Measurements from ENCODE around the gene TMEM132C. TPM values are rescaled to one million over a fixed set of nuclear protein-coding genes. Genes with fewer than 3 reads are reported as not detected.
"Not testable (repeated sequence)": the region's sequence is repeated elsewhere in the genome, so short reads cannot be mapped to it uniquely, and the experiment has no call there.

TMEM132C gene
- polyA plus RNA-seq, 1 of the 3 experiments (the other 2 are of a cell fraction), result not detected

GRCh38 chr12:128250096-128250495, 16.9 kb upstream of the TMEM132C start:
- Histone ChIP-seq H3K9me3 (no peaks in the 10 kb centered on the region), H3K4me1 (ENCODE audit: control insufficient read depth in 1 of 2, insufficient read depth in 2 of 2, low read depth in 1 of 2, low read length in 1 of 2) (peaks cover 0 to 9% of the 10 kb centered on the region in 2 experiments; a peak in 1 of 4 replicates), H2AFZ (ENCODE audit: low read depth) (no peak overlapping the region), H3K79me2 (ENCODE audit: insufficient read depth) (no peaks in the 10 kb centered on the region), H3K36me3 (replicated peaks in 1 of 2; ENCODE audit: control insufficient read depth in 1 of 2, insufficient read depth in 2 of 2, low read length in 1 of 2) (no peaks in the 10 kb centered on the region), H3K4me3 (ENCODE audit: low read depth in 2 of 2, low read length in 1 of 2) (no peak overlapping the region), H4K20me1 (ENCODE audit: insufficient read depth) (no peaks in the 10 kb centered on the region), H3K9me2 (no peaks in the 10 kb centered on the region), H3K27ac (ENCODE audit: low read depth in 2 of 2, low read length in 1 of 2) (no peak overlapping the region), H3F3A (replicated peaks; ENCODE audit: insufficient read depth) (no peaks in the 10 kb centered on the region), H3K27me3 (ENCODE audit: insufficient read depth) (no peaks in the 10 kb centered on the region), H3K4me2 (no peak overlapping the region), H3K9ac (no peak overlapping the region)
- no peak for TF ChIP-seq GATA2 (CRISPR knock-in tag; IDR thresholded peaks at IDR 0.05)
- TF ChIP-seq MAX (IDR thresholded peaks at IDR 0.05; ENCODE audit: low read depth), result no peak
- TF ChIP-seq CHD2 (IDR thresholded peaks at IDR 0.05; ENCODE audit: low read length, partially characterized antibody), result no peak
- no peak for TF ChIP-seq RAD21 (IDR thresholded peaks at IDR 0.05; ENCODE audit: low read length)
- no peak for TF ChIP-seq MXI1 (IDR thresholded peaks at IDR 0.05; ENCODE audit: low read depth, low read length)
- TF ChIP-seq TCF12 (IDR thresholded peaks at IDR 0.05), result no peak
- no peak for TF ChIP-seq REST (IDR thresholded peaks at IDR 0.05; ENCODE audit: low read depth, low read length)
- no peak for TF ChIP-seq SMC3 (IDR thresholded peaks at IDR 0.05; ENCODE audit: low read depth, low read length)
- no peak for TF ChIP-seq EZH2phosphoT487 (IDR thresholded peaks at IDR 0.05; ENCODE audit: borderline replicate concordance, low read depth)
- no peak for TF ChIP-seq RFX5 (IDR thresholded peaks at IDR 0.05; ENCODE audit: low read length)
- no peak for TF ChIP-seq FOXJ3 (CRISPR knock-in tag; IDR thresholded peaks at IDR 0.05)
- no peak for TF ChIP-seq FOSL2 (IDR thresholded peaks at IDR 0.05; ENCODE audit: borderline replicate concordance, low read depth)
- TF ChIP-seq ZBTB33 (IDR thresholded peaks at IDR 0.05; ENCODE audit: borderline replicate concordance, low read depth), result no peak
- no peak for TF ChIP-seq CTCF (IDR thresholded peaks at IDR 0.05)
- TF ChIP-seq NFIC (IDR thresholded peaks at IDR 0.05; ENCODE audit: borderline replicate concordance), result no peak
- no peak for TF ChIP-seq MEF2A (IDR thresholded peaks at IDR 0.05; ENCODE audit: borderline replicate concordance, low read depth)
- no peak for TF ChIP-seq ELF1 (IDR thresholded peaks at IDR 0.05)
- no peak for TF ChIP-seq FOXM1 (IDR thresholded peaks at IDR 0.05; ENCODE audit: low read depth)
- no peak for TF ChIP-seq EP300 (IDR thresholded peaks at IDR 0.05; ENCODE audit: borderline replicate concordance in 1 of 2, low read depth in 1 of 2, low read length in 1 of 2)
- TF ChIP-seq YY1 (IDR thresholded peaks at IDR 0.05; ENCODE audit: low read depth), result no peak
- ChIA-PET CTCF (interaction anchor here (0.6 to 2.2 kb wide), 2 partner anchors 9 to 1734 kb away, joined by 4 to 21 read pairs; no protein-coding TSS in a partner anchor), POLR2A (no interaction called here)
- DNase-seq, result no peak
- WGBS (ENCODE audit: low lambda C conversion rate), result 30% methylated on average over 8 of the region's 8 CpGs

GRCh38 chr12:128253829-128254228, 13.1 kb upstream of the TMEM132C start:
- H2AFZ ChIP-seq (ENCODE audit: low read depth); POLR2A ChIA-PET; H3F3A ChIP-seq (replicated peaks; ENCODE audit: insufficient read depth); H3K36me3 ChIP-seq (replicated peaks in 1 of 2; ENCODE audit: control insufficient read depth in 1 of 2, insufficient read depth in 2 of 2, low read length in 1 of 2); H3K4me3 ChIP-seq (ENCODE audit: low read depth in 2 of 2, low read length in 1 of 2); H3K4me2 ChIP-seq; H4K20me1 ChIP-seq (ENCODE audit: insufficient read depth); H3K79me2 ChIP-seq (ENCODE audit: insufficient read depth); H3K9me3 ChIP-seq; H3K9ac ChIP-seq; H3K4me1 ChIP-seq (ENCODE audit: control insufficient read depth in 1 of 2, insufficient read depth in 2 of 2, low read depth in 1 of 2, low read length in 1 of 2); H3K27ac ChIP-seq (ENCODE audit: low read depth in 2 of 2, low read length in 1 of 2); DNase-seq; H3K9me2 ChIP-seq; H3K27me3 ChIP-seq (ENCODE audit: insufficient read depth): not testable (repeated sequence)
- CTCF ChIA-PET, result interaction anchor here (0.7 to 1.4 kb wide), 2 partner anchors 134 to 268 kb away, joined by 3 read pairs; no protein-coding TSS in a partner anchor

Measured in SK-N-SH (cell line).